HEK293T (cell line): ENCODE measurements around the gene RPTOR.

Source experiments
- ARNT ChIP-seq: fragments of 450-650 bp; IDR thresholded peaks from 2 replicates; pipeline ENCODE4 v1.6.1; 2017; ENCODE audit warnings: mild to moderate bottlenecking
- BHLHE40 ChIP-seq: fragments of 450-650 bp; IDR thresholded peaks from 2 replicates; pipeline ENCODE4 v1.6.1; 2016; ENCODE audit warnings: mild to moderate bottlenecking, moderate library complexity, borderline replicate concordance
- ELF4 ChIP-seq: fragments of 450-650 bp; IDR thresholded peaks from 2 replicates; pipeline ENCODE4 v1.6.1; 2017; ENCODE audit warnings: antibody characterized with exemption
- FOXA1 ChIP-seq: fragments of 450-650 bp; IDR thresholded peaks from 2 replicates; pipeline ENCODE4 v1.6.1; 2016; ENCODE audit warnings: mild to moderate bottlenecking
- FOXK2 ChIP-seq: fragments of 450-650 bp; IDR thresholded peaks from 2 replicates; pipeline ENCODE4 v1.6.1; 2016; ENCODE audit warnings: mild to moderate bottlenecking
- FOXM1 ChIP-seq: fragments of 450-650 bp; IDR thresholded peaks from 2 replicates; pipeline ENCODE4 v1.6.1; 2017; ENCODE audit warnings: mild to moderate bottlenecking, borderline replicate concordance
- HDGF ChIP-seq: fragments of 450-650 bp; IDR thresholded peaks from 2 replicates; pipeline ENCODE4 v1.6.1; 2017; ENCODE audit warnings: antibody characterized with exemption, borderline replicate concordance
- L3MBTL2 ChIP-seq: fragments of 450-650 bp; conservative IDR thresholded peaks from 2 replicates; pipeline ENCODE4 v1.6.1; 2016; ENCODE audit warnings: mild to moderate bottlenecking
- NFRKB ChIP-seq: fragments of 450-650 bp; IDR thresholded peaks from 2 replicates; pipeline ENCODE4 v1.6.1; 2016; ENCODE audit warnings: mild to moderate bottlenecking, moderate library complexity
- SP1 ChIP-seq: fragments of 450-650 bp; IDR thresholded peaks from 2 replicates; pipeline ENCODE4 v1.6.1; 2017
- SUZ12 ChIP-seq: fragments of 450-650 bp; IDR thresholded peaks from 2 replicates; pipeline ENCODE4 v1.6.1; 2016; ENCODE audit warnings: mild to moderate bottlenecking
- TARDBP ChIP-seq: fragments of 450-650 bp; IDR thresholded peaks from 2 replicates; pipeline ENCODE4 v1.6.1; 2016
- ZNF384 ChIP-seq: fragments of 450-650 bp; IDR thresholded peaks from 2 replicates; pipeline ENCODE4 v1.6.1; 2016

- TF ChIP-seq FOXA1, result no peak
- TF ChIP-seq NFRKB, result no peak
- no peak for TF ChIP-seq SUZ12
- TF ChIP-seq BHLHE40, result no peak
- no peak for TF ChIP-seq ELF4
- TF ChIP-seq ZNF384, result no peak
- TF ChIP-seq FOXK2, result no peak
- TF ChIP-seq FOXM1, result no peak
- TF ChIP-seq TARDBP, result no peak
- TF ChIP-seq ARNT, result no peak
- TF ChIP-seq SP1, result no peak
- TF ChIP-seq L3MBTL2, result no peak
- no peak for TF ChIP-seq HDGF
Measured at GRCh38 chr17:80869481-80870145, 325.0 kb downstream of the RPTOR start.
